CD4-positive, alpha-beta T cell (primary cell): Measurements from ENCODE around the gene C14orf180. TPM values are rescaled to one million over a fixed set of nuclear protein-coding genes. Genes with fewer than 3 reads are reported as not detected.

Experiments
- ATAC-seq: fragments of 200-7000 bp; cut with Tn5 transposase; one replicate; pipeline ENCODE4 v1.10.0; 2022; ENCODE audit warnings: mild to moderate bottlenecking; ENCODE audit not compliant: poor library complexity
- CTCF ChIA-PET: fragments of 350-600 bp; sonication (Branson Sonifier 250); formaldehyde crosslinking; loops from one replicate; lab custom pipeline; 2021; ENCODE audit warnings: antibody characterized with exemption, inconsistent platforms; lab: Charles Lee
- POLR2A ChIA-PET: fragments of 350-600 bp; sonication (Branson Sonifier 250); formaldehyde crosslinking; loops from one replicate; lab custom pipeline; 2021; ENCODE audit warnings: antibody characterized with exemption, inconsistent platforms; lab: Charles Lee
- DNase-seq, 14 experiments: peaks; one replicate each; pipeline ENCODE4 v3.0.0-alpha.2; 2013 to 2020; ENCODE audit warnings: mixed read lengths in 2 of 14
- H3K27ac ChIP-seq, 2 donors: one replicate each; pipeline versions ENCODE4 v1.5.1 to v1.7.0; 2013; ENCODE audit warnings: low read length in 2 of 2, low read depth in 1 of 2, mild to moderate bottlenecking in 1 of 2
- H3K27me3 ChIP-seq, 2 experiments: 1 replicate in 1 of 2; 2 replicates in 1 of 2; pipeline versions ENCODE4 v1.6.1 to v1.7.0; 2013; ENCODE audit warnings: low read length in 2 of 2, control low read depth in 1 of 2, mild to moderate bottlenecking in 1 of 2, moderate library complexity in 1 of 2; ENCODE audit not compliant: insufficient read depth in 2 of 2, control insufficient read depth in 1 of 2
- H3K36me3 ChIP-seq: one replicate; pipeline ENCODE4 v1.6.1; 2013; ENCODE audit warnings: low read length, control low read depth; ENCODE audit not compliant: insufficient read depth
- H3K4me1 ChIP-seq: one replicate; pipeline ENCODE4 v1.6.1; 2013; ENCODE audit warnings: low read length, control low read depth; ENCODE audit not compliant: insufficient read depth
- H3K4me3 ChIP-seq: one replicate; pipeline ENCODE4 v1.5.1; 2013; ENCODE audit warnings: mild to moderate bottlenecking, low read length, moderate library complexity
- H3K9me3 ChIP-seq, 2 experiments: 1 replicate in 1 of 2; 2 replicates in 1 of 2; pipeline versions ENCODE4 v1.6.1 to v1.7.0; 2013; ENCODE audit warnings: low read length in 2 of 2, mild to moderate bottlenecking in 2 of 2, control low read depth in 1 of 2, moderate library complexity in 1 of 2; ENCODE audit not compliant: control insufficient read depth in 1 of 2, insufficient read depth in 1 of 2
- H3K27ac Mint-ChIP-seq: one replicate; pipeline ENCODE4 v1.8.0; 2020; ENCODE audit warnings: mixed read lengths
- H3K27me3 Mint-ChIP-seq: one replicate; pipeline ENCODE4 v1.8.0; 2021; ENCODE audit warnings: mixed read lengths
- H3K36me3 Mint-ChIP-seq: one replicate; pipeline ENCODE4 v1.8.0; 2021; ENCODE audit warnings: low read depth, mixed read lengths
- H3K4me1 Mint-ChIP-seq: one replicate; pipeline ENCODE4 v1.8.0; 2021; ENCODE audit warnings: low read depth, mixed read lengths
- H3K4me3 Mint-ChIP-seq: one replicate; pipeline ENCODE4 v1.8.0; 2020; ENCODE audit warnings: mild to moderate bottlenecking, mixed read lengths
- H3K9me3 Mint-ChIP-seq: one replicate; pipeline ENCODE4 v1.8.0; 2020; ENCODE audit warnings: mixed read lengths
- intact Hi-C, 2 experiments: fragments of 100-400 bp; cut with DNase I in 1 of 2; cut with micrococcal nuclease in 1 of 2; formaldehyde crosslinking; loops; one replicate each; pipeline versions ENCODE4 v1.15.1 to v1.9.0; 2023 to 2025; cut with DNase I, micrococcal nuclease
- total RNA-seq, 174 experiments: library from RNA in 2 of 174; stranded (reverse) in 2 of 174; gene quantifications; one replicate each; pipeline ENCODE4 v1.2.3 and lab custom pipeline; 2021 to 2026
- TF ChIP-seq, protein P1 (sequence below): fragments of 200-600 bp; IDR thresholded peaks from one replicate; pipeline ENCODE4 v1.8.0; 2022; ENCODE audit warnings: antibody characterized with exemption, mild to moderate bottlenecking

Gene C14orf180
- total RNA-seq, 2 experiments from 2014 or later = not detected

DNA sequence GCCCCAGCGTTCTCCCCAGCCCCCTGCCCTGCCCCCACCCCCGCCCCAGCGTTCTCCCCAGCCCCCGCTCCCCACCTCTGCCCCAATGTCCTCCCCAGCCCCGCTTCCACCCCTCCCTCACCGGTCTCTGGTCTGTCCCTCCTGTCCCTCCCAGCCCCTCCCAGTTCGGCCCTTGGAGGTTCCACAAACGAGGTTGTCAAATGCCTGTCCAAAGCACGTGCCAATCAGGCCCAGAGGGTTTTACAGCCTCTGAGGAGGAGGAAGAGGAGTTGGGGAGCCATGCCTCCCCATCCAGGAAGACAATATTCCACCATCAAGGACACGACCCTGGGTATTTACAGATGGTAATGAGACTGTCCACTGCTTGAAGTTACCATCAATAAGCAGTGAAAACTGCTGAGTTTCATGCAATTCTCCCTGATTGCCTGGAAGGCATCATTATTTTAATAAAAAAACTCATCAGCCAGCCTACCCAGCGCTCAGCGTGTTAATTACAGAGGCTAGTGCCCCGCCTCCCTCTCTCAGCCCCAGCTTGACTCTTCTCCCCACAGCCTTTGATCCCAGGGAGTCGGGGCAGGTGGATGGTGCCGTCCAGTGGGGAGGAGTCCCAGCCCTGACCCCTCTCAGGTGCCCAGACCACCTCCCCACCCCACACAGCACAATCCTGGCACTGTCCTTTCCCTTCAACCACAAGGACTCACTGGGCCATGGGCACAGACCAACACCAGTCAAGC, 30.6 kb upstream of the C14orf180 start:
- Mint-ChIP-seq H3K27ac (no peak overlapping the region), H3K9me3 (no peaks in the 10 kb centered on the region), H3K36me3 (no peaks in the 10 kb centered on the region), H3K4me1 (no peaks in the 10 kb centered on the region), H3K4me3 (no peak overlapping the region), H3K27me3 (peaks cover 30% of the 10 kb centered on the region)
- CTCF ChIA-PET = no interaction called here
- intact Hi-C loops = no loop called here
- no peaks in the 10 kb centered on the region for H3K9me3 ChIP-seq
- H3K4me3 ChIP-seq = no peak overlapping the region
- peaks cover 3 to 10% of the 10 kb centered on the region in 2 experiments for H3K27me3 ChIP-seq
- H3K27ac ChIP-seq = no peak overlapping the region
- TF ChIP-seq, protein P1, sequence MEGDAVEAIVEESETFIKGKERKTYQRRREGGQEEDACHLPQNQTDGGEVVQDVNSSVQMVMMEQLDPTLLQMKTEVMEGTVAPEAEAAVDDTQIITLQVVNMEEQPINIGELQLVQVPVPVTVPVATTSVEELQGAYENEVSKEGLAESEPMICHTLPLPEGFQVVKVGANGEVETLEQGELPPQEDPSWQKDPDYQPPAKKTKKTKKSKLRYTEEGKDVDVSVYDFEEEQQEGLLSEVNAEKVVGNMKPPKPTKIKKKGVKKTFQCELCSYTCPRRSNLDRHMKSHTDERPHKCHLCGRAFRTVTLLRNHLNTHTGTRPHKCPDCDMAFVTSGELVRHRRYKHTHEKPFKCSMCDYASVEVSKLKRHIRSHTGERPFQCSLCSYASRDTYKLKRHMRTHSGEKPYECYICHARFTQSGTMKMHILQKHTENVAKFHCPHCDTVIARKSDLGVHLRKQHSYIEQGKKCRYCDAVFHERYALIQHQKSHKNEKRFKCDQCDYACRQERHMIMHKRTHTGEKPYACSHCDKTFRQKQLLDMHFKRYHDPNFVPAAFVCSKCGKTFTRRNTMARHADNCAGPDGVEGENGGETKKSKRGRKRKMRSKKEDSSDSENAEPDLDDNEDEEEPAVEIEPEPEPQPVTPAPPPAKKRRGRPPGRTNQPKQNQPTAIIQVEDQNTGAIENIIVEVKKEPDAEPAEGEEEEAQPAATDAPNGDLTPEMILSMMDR = no peak
- DNase-seq (no peak), ATAC-seq (no peak)
- POLR2A ChIA-PET = no interaction called here
- no peaks in the 10 kb centered on the region for H3K4me1 ChIP-seq
- H3K36me3 ChIP-seq = no peaks in the 10 kb centered on the region

DNA sequence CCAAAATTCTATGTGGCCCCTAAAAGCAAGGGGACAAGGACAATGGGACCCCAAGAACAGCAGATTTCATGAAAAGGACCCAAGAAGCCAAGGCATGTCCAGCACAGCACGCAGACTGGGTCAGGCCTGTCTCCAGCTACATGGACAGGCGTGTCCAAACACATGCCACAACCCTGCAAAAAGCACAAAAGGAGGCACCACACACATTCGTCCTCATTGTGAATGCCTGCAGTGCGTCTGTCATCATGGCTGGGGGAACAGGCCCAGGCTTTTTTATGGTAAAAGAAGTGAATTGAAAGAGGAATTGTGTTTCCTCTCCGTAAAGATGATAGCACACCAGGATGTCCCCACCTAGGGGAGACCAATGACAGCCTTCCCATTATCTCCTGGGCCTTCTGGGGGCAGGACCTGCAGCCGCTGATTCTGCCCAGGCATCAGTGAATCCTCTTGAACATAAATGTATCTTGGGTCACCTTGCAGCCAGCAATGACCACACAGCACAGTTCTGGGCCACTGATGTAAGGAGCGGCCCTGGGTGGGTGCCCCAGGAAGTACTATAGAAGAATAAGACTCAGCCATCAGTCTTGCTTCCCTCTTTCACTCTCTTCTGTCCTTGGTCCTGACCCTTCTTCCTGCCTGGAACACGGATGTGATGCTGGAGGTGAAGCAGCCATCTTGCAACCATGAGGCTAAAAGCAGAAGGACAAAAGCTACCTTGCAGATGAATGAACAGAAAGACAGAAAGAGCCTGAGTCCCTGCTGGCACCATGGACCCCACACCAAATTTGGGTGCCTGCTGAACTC, 29.8 kb upstream of the C14orf180 start:
- POLR2A ChIA-PET = no interaction called here
- H3K4me1 ChIP-seq = no peaks in the 10 kb centered on the region
- CTCF ChIA-PET = no interaction called here
- Mint-ChIP-seq H3K4me3 (no peak overlapping the region), H3K27ac (no peak overlapping the region), H3K27me3 (peaks cover 24% of the 10 kb centered on the region), H3K4me1 (no peaks in the 10 kb centered on the region), H3K36me3 (no peaks in the 10 kb centered on the region), H3K9me3 (no peaks in the 10 kb centered on the region)
- no peak for ATAC-seq
- H3K4me3 ChIP-seq = no peak overlapping the region
- peaks cover 3 to 9% of the 10 kb centered on the region in 2 experiments for H3K27me3 ChIP-seq
- peaks cover 0 to 7% of the 10 kb centered on the region in 2 experiments for H3K9me3 ChIP-seq
- no peaks in the 10 kb centered on the region for H3K36me3 ChIP-seq
- intact Hi-C loops = no loop called here
- TF ChIP-seq, protein P1 = no peak
- no peak overlapping the region for H3K27ac ChIP-seq
- DNase-seq = no peak

DNA sequence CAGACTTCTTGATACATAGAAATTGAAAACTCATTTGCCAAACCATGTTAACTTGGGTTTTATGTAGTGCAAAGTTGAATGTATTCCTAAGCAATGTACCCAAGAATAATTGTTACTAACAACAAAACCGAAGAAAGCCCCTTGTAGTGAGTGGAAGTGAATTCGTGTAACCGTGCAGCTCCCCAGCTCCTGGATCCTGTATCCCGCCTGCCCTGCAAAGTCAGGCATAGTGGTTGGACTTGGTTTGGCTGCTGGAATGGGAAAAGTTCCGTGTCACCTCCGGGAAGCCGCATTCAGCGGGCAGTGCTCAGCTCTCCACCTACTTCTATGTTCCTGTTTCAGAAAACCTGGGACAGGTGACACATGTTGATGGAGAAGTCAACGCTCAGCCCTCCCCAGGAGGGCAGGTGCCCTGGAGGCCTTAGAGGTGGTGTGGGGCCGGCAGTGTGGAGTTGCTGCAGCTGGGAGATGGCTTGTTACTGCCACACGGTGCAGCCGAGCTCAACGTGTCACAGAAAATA, 29.2 kb upstream of the C14orf180 start:
- Histone ChIP-seq H3K27ac (no peak overlapping the region), H3K4me3 (no peak overlapping the region), H3K4me1 (no peaks in the 10 kb centered on the region), H3K36me3 (no peaks in the 10 kb centered on the region), H3K27me3 (peaks cover 3 to 7% of the 10 kb centered on the region in 2 experiments), H3K9me3 (peaks cover 0 to 7% of the 10 kb centered on the region in 2 experiments)
- ChIA-PET CTCF (no interaction called here), POLR2A (no interaction called here)
- Mint-ChIP-seq H3K27me3 (peaks cover 21% of the 10 kb centered on the region), H3K27ac (no peak overlapping the region), H3K9me3 (no peaks in the 10 kb centered on the region), H3K4me3 (no peak overlapping the region), H3K4me1 (no peaks in the 10 kb centered on the region), H3K36me3 (no peaks in the 10 kb centered on the region)
- intact Hi-C loops = no loop called here
- no peak for ATAC-seq
- no peak for DNase-seq
- TF ChIP-seq, protein P1 = no peak
